ENCODE data around the gene HOXA6.

The HOXA6 gene

GRCh38 chr7:27186668-27187474, 39.3 kb upstream of the HOXA6 start:
- Histone ChIP-seq H3K27ac (replicated peaks) (no peak overlapping the region), H3K27me3 (ENCODE audit: insufficient read depth, poor library complexity, severe bottlenecking) (peaks cover 58% of the 10 kb centered on the region), H3K4me3 (replicated peaks; ENCODE audit: insufficient read depth, low read length) (no peak overlapping the region)
- no peak for DNase-seq (ENCODE audit: low read depth in 1 of 2, low spot score in 1 of 2)
- TF ChIP-seq GABPA (IDR thresholded peaks at IDR 0.05; ENCODE audit: low read depth) (no peak), POLR2AphosphoS5 (IDR thresholded peaks at IDR 0.05; ENCODE audit: low read depth) (no peak), SPI1 (IDR thresholded peaks at IDR 0.05; ENCODE audit: borderline replicate concordance, low read depth) (no peak)
- TF ChIP-seq, protein P1, sequence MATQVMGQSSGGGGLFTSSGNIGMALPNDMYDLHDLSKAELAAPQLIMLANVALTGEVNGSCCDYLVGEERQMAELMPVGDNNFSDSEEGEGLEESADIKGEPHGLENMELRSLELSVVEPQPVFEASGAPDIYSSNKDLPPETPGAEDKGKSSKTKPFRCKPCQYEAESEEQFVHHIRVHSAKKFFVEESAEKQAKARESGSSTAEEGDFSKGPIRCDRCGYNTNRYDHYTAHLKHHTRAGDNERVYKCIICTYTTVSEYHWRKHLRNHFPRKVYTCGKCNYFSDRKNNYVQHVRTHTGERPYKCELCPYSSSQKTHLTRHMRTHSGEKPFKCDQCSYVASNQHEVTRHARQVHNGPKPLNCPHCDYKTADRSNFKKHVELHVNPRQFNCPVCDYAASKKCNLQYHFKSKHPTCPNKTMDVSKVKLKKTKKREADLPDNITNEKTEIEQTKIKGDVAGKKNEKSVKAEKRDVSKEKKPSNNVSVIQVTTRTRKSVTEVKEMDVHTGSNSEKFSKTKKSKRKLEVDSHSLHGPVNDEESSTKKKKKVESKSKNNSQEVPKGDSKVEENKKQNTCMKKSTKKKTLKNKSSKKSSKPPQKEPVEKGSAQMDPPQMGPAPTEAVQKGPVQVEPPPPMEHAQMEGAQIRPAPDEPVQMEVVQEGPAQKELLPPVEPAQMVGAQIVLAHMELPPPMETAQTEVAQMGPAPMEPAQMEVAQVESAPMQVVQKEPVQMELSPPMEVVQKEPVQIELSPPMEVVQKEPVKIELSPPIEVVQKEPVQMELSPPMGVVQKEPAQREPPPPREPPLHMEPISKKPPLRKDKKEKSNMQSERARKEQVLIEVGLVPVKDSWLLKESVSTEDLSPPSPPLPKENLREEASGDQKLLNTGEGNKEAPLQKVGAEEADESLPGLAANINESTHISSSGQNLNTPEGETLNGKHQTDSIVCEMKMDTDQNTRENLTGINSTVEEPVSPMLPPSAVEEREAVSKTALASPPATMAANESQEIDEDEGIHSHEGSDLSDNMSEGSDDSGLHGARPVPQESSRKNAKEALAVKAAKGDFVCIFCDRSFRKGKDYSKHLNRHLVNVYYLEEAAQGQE (IDR thresholded peaks at IDR 0.05; ENCODE audit: insufficient replicate concordance, low read depth), result no peak
- TF ChIP-seq, protein P2, sequence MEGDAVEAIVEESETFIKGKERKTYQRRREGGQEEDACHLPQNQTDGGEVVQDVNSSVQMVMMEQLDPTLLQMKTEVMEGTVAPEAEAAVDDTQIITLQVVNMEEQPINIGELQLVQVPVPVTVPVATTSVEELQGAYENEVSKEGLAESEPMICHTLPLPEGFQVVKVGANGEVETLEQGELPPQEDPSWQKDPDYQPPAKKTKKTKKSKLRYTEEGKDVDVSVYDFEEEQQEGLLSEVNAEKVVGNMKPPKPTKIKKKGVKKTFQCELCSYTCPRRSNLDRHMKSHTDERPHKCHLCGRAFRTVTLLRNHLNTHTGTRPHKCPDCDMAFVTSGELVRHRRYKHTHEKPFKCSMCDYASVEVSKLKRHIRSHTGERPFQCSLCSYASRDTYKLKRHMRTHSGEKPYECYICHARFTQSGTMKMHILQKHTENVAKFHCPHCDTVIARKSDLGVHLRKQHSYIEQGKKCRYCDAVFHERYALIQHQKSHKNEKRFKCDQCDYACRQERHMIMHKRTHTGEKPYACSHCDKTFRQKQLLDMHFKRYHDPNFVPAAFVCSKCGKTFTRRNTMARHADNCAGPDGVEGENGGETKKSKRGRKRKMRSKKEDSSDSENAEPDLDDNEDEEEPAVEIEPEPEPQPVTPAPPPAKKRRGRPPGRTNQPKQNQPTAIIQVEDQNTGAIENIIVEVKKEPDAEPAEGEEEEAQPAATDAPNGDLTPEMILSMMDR (IDR thresholded peaks at IDR 0.05; ENCODE audit: insufficient read depth, low read length), result no peak

DNA sequence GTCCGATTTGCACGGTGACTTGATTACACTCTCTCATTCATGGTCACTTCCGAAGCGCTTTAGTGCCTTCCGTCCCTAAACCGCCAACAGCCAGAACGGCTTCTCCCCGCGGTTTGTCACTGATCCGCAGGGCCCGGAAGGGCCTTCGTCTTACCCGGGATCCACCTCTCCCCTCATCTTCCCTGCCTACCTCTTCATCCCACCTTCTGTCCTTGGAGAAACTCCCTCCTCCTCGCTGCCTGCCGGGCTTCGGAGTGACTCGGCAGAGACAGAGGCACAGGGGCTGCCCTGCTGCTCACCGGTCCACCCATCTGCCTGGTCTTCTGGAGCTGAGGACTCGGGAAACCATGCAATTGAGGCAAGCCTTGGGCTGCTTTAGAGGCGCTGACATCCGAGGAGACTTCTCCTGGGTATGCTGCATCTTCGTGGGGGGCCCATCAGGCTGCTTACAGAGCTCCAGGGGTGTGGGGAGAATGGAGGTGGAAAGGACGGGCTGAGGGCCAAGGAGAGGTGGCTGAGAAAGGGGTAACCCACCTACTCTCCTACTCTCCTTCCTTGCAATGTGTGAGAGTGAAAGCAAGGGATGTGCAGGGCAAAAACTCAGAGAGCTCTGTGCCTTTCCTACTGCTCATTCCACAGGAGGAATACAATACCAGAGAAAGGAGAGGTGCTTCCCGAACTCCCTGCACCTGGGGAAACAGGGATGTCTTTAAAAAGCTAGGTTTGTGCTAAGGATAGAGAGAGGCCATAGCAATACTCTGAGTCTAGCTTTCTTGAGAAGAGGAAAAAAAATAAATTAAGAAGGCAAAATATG, 38.5 kb upstream of the HOXA6 start:
- no peak for DNase-seq (ENCODE audit: low read depth in 1 of 2, low spot score in 1 of 2)
- Histone ChIP-seq H3K27me3 (ENCODE audit: insufficient read depth, poor library complexity, severe bottlenecking) (peaks cover 56% of the 10 kb centered on the region), H3K27ac (replicated peaks) (no peak overlapping the region), H3K4me3 (replicated peaks; ENCODE audit: insufficient read depth, low read length) (no peak overlapping the region)
- TF ChIP-seq, protein P2 (IDR thresholded peaks at IDR 0.05; ENCODE audit: insufficient read depth, low read length), result no peak
- TF ChIP-seq GABPA (IDR thresholded peaks at IDR 0.05; ENCODE audit: low read depth) (no peak), POLR2AphosphoS5 (IDR thresholded peaks at IDR 0.05; ENCODE audit: low read depth) (no peak), SPI1 (IDR thresholded peaks at IDR 0.05; ENCODE audit: borderline replicate concordance, low read depth) (no peak)
- TF ChIP-seq, protein P1 (IDR thresholded peaks at IDR 0.05; ENCODE audit: insufficient replicate concordance, low read depth), result no peak

DNA sequence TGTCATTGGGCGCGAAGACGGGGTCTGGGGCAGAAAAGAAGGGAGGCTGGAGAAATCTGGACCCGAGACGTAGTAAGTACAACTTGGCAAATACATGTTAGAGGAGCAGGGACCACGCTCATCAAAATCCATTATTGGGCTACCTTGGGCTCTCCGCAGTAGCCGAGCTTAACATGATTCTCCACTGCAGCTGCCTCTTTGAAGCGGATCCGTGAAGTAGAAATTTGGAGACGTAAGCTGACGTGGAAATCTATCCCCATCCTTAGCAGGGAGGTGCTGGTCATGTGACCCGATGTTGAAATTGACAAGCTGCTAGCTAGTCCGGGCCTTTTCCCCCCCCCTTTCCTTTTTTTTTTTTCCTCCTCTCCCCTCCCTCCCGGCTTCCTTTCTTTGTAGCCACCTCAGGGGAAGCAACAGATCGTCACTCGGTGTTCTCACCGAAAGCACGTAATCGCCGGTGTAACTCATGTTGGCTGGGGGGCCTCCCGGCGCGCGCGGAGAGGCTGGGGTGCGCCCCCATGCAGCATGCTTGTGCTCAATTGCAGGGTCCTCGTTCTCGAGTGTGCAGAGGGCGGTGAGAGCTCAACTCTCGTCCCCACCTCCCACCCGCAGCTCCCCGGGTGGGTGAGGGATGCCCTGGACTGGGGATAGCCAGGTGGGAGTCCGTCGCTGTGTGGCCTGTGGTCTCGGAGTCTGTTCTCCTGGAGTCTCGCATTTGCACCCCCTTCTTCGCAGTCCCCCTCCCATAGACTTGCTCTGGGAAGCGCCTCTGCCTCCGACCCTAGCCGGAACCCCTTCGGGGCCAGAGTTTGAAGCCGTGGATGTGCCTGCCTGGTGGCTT, 37.7 kb upstream of the HOXA6 start, which contains the start of gene HOXA11:
HOXA11 (minus strand) TSS at position 220 of the 841 bp plus-strand sequence; CDS start at position 132, 88 bp downstream.
- DNase-seq (ENCODE audit: low read depth in 1 of 2, low spot score in 1 of 2), result peak; percentile 71 to 88

More for the DNA sequence above, 37.7 kb upstream of the HOXA6 start, which contains the start of gene HOXA11:
- TF ChIP-seq POLR2AphosphoS5 (IDR thresholded peaks at IDR 0.05; ENCODE audit: low read depth) (no peak), GABPA (IDR thresholded peaks at IDR 0.05; ENCODE audit: low read depth) (no peak), SPI1 (IDR thresholded peaks at IDR 0.05; ENCODE audit: borderline replicate concordance, low read depth) (no peak; the same call in 1 of the 2 replicates)
- TF ChIP-seq, protein P2 (IDR thresholded peaks at IDR 0.05; ENCODE audit: insufficient read depth, low read length), result no peak
- TF ChIP-seq, protein P1 (IDR thresholded peaks at IDR 0.05; ENCODE audit: insufficient replicate concordance, low read depth), result no peak
- Histone ChIP-seq H3K27me3 (ENCODE audit: insufficient read depth, poor library complexity, severe bottlenecking) (peaks cover 58% of the 10 kb centered on the region), H3K27ac (replicated peaks) (no peak within 1 kb of the TSS), H3K4me3 (replicated peaks; ENCODE audit: insufficient read depth, low read length) (peak within 1 kb of the TSS; percentile 54)
